Measurements from ENCODE around the gene FNDC1.

FNDC1 gene

GRCh38 chr6:159249128-159249527, 79.9 kb downstream of the FNDC1 start:
- no peak for DNase-seq
- no peak for TF ChIP-seq CTCF (IDR thresholded peaks at IDR 0.05; ENCODE audit: low read depth, low read length)
- no peaks in the 10 kb centered on the region for H3K9me3 ChIP-seq
- 0 out of 2 replicates have a peak, but pooled peaks cover 3% of the 10 kb centered on the region for H3K27me3 ChIP-seq
- no peak overlapping the region for H3K4me3 ChIP-seq (ENCODE audit: low read depth, low read length)
- no peaks in the 10 kb centered on the region for H3K36me3 ChIP-seq
- no peaks in the 10 kb centered on the region for H3K4me1 ChIP-seq

GRCh38 chr6:159249752-159250151, 80.6 kb downstream of the FNDC1 start:
- Histone ChIP-seq H3K27me3 (0 out of 2 replicates have a peak, but pooled peaks cover 3% of the 10 kb centered on the region), H3K4me3 (ENCODE audit: low read depth, low read length) (no peak overlapping the region), H3K4me1 (no peaks in the 10 kb centered on the region), H3K36me3 (no peaks in the 10 kb centered on the region), H3K9me3 (no peaks in the 10 kb centered on the region)
- no peak for TF ChIP-seq CTCF (IDR thresholded peaks at IDR 0.05; ENCODE audit: low read depth, low read length)
- no peak for DNase-seq

GRCh38 chr6:159250633-159251032, 81.4 kb downstream of the FNDC1 start:
- Histone ChIP-seq H3K4me1 (no peaks in the 10 kb centered on the region), H3K27me3 (0 out of 2 replicates have a peak, but pooled peaks cover 3% of the 10 kb centered on the region), H3K4me3 (ENCODE audit: low read depth, low read length) (no peak overlapping the region), H3K36me3 (no peaks in the 10 kb centered on the region), H3K9me3 (no peaks in the 10 kb centered on the region)
- DNase-seq = no peak
- TF ChIP-seq CTCF (IDR thresholded peaks at IDR 0.05; ENCODE audit: low read depth, low read length) = no peak

GRCh38 chr6:159252955-159253508, 83.8 kb downstream of the FNDC1 start:
- no peak overlapping the region for H3K4me3 ChIP-seq (ENCODE audit: low read depth, low read length)
- H3K9me3 ChIP-seq = no peaks in the 10 kb centered on the region
- peak; percentile 75 for TF ChIP-seq CTCF (IDR thresholded peaks at IDR 0.05; ENCODE audit: low read depth, low read length)
- DNase-seq = peak; percentile 20
- no peaks in the 10 kb centered on the region for H3K4me1 ChIP-seq
- H3K27me3 ChIP-seq = 0 out of 2 replicates have a peak, but pooled peaks cover 3% of the 10 kb centered on the region
- no peaks in the 10 kb centered on the region for H3K36me3 ChIP-seq

- Histone ChIP-seq H3K9me3 (no peaks in the 10 kb centered on the region), H3K4me3 (ENCODE audit: low read depth, low read length) (no peak overlapping the region)
Observed at GRCh38 chr6:159254186-159254585, 85.0 kb downstream of the FNDC1 start.

More at GRCh38 chr6:159254186-159254585, 85.0 kb downstream of the FNDC1 start:
- no peaks in the 10 kb centered on the region for H3K36me3 ChIP-seq
- TF ChIP-seq CTCF (IDR thresholded peaks at IDR 0.05; ENCODE audit: low read depth, low read length) = no peak
- 0 out of 2 replicates have a peak, but pooled peaks cover 3% of the 10 kb centered on the region for H3K27me3 ChIP-seq
- no peak for DNase-seq
- H3K4me1 ChIP-seq = no peaks in the 10 kb centered on the region

Measured in BE2C (cell line).